Measurements from ENCODE around the gene SCARF2. TPM values are rescaled to one million over a fixed set of nuclear protein-coding genes. Genes with fewer than 3 reads are reported as not detected.
A peak's percentile ranks its signal among the peaks of the same experiment; 100 is the strongest.

SCARF2 gene
- total RNA-seq, 1 experiment from 2014 or later, result 10.8 TPM

- H3K9me3 ChIP-seq (ENCODE audit: control insufficient read depth, low read depth, low read length), result no peaks in the 10 kb centered on the region
- H3T11ph ChIP-seq (ENCODE audit: low read length), result no peak overlapping the region
- peaks cover 3% of the 10 kb centered on the region for H4K20me1 ChIP-seq (ENCODE audit: control insufficient read depth, insufficient read depth, insufficient read length)
- Mint-ChIP-seq H3K9me3 (no peaks in the 10 kb centered on the region), H3K27ac (no peak overlapping the region; a peak in 1 of 7 replicates), H3K4me1 (peaks cover 18 to 24% of the 10 kb centered on the region in 2 experiments), H3K36me3 (ENCODE audit: insufficient read depth in 1 of 3, low read depth in 3 of 3) (peaks cover 0 to 9% (median 2%) of the 10 kb centered on the region in 3 experiments; a peak in 3 of 7 replicates), H3K27me3 (ENCODE audit: low read depth) (peaks cover 85% of the 10 kb centered on the region), H3K4me3 (peak overlapping the region in 1 of 2 experiments; percentile 6; a peak in 2 of 5 replicates)
- H4K5ac ChIP-seq (ENCODE audit: insufficient read length, low read depth, low read length), result no peak overlapping the region
- H3K79me1 ChIP-seq (ENCODE audit: insufficient read depth, low read depth, low read length, poor library complexity, severe bottlenecking), result no peaks in the 10 kb centered on the region
- H4K91ac ChIP-seq (ENCODE audit: insufficient read length, low read depth, low read length), result no peak overlapping the region
- no peak overlapping the region for H3K9ac ChIP-seq (ENCODE audit: extremely low read depth, insufficient read length, low read length)
- DNase-seq, result no peak
- no peak overlapping the region for H3K27ac ChIP-seq (ENCODE audit: insufficient read length, low read depth, low read length)
- H2BK120ac ChIP-seq (ENCODE audit: low read depth, low read length, poor library complexity, severe bottlenecking), result no peak overlapping the region
- no peak overlapping the region for H2AK5ac ChIP-seq (ENCODE audit: insufficient read length, low read length)
- H3K4me2 ChIP-seq (ENCODE audit: insufficient read depth, insufficient read length, low read length), result no peak overlapping the region
- H2BK12ac ChIP-seq (ENCODE audit: insufficient read length, low read depth, low read length), result no peak overlapping the region
- no peak overlapping the region for H3K4ac ChIP-seq (ENCODE audit: low read depth, low read length)
- TF ChIP-seq CTCF (conservative IDR thresholded peaks at IDR 0.05), result no peak
- WGBS (ENCODE audit: extremely low coverage, insufficient read length, low lambda C conversion rate), result no CpG with 5 or more reads among the region's 3 CpGs
- H2BK20ac ChIP-seq (ENCODE audit: low read depth, low read length, poor library complexity, severe bottlenecking), result no peak overlapping the region
- no peaks in the 10 kb centered on the region for H3K79me2 ChIP-seq (ENCODE audit: insufficient read depth, low read length)
- peaks cover 24% of the 10 kb centered on the region for H3K23me2 ChIP-seq (ENCODE audit: insufficient read length, low read depth, low read length, poor library complexity, severe bottlenecking)
- 0 out of 2 replicates have a peak, but pooled peaks cover 2% of the 10 kb centered on the region for H3K4me1 ChIP-seq (ENCODE audit: insufficient read depth, low read length)
- H3K18ac ChIP-seq (ENCODE audit: insufficient read length, low read depth, low read length), result no peak overlapping the region
- no peak overlapping the region for H2BK5ac ChIP-seq (ENCODE audit: insufficient read length, low read length)
- no peak overlapping the region for H2BK15ac ChIP-seq (ENCODE audit: low read depth, low read length)
- no peak overlapping the region for H3K56ac ChIP-seq (ENCODE audit: insufficient read length, low read depth, low read length)
- no peak overlapping the region for H2AFZ ChIP-seq (ENCODE audit: low read length)
- H3K27me3 ChIP-seq (ENCODE audit: insufficient read depth, low read length), result peaks cover 10% of the 10 kb centered on the region; the same call in 1 of the 2 replicates
- H4K8ac ChIP-seq (replicated peaks; ENCODE audit: insufficient read length, low read depth, low read length), result no peak overlapping the region
- no peak overlapping the region for H3K14ac ChIP-seq (ENCODE audit: insufficient read depth, low read length)
- no peak overlapping the region for H3K23ac ChIP-seq (ENCODE audit: insufficient read length, low read depth, low read length)
Observed at GRCh38 chr22:20434773-20435172, 2.9 kb downstream of the SCARF2 start.
